ENCODE data around the gene CTSE. TPM values are rescaled to one million over a fixed set of nuclear protein-coding genes. Genes with fewer than 3 reads are reported as not detected.
"Not testable (repeated sequence)": the region's sequence is repeated elsewhere in the genome, so short reads cannot be mapped to it uniquely, and the experiment has no call there.

CTSE gene
- total RNA-seq, 2 donors from 2014 or later: 10.1 to 10.8 TPM

DNA sequence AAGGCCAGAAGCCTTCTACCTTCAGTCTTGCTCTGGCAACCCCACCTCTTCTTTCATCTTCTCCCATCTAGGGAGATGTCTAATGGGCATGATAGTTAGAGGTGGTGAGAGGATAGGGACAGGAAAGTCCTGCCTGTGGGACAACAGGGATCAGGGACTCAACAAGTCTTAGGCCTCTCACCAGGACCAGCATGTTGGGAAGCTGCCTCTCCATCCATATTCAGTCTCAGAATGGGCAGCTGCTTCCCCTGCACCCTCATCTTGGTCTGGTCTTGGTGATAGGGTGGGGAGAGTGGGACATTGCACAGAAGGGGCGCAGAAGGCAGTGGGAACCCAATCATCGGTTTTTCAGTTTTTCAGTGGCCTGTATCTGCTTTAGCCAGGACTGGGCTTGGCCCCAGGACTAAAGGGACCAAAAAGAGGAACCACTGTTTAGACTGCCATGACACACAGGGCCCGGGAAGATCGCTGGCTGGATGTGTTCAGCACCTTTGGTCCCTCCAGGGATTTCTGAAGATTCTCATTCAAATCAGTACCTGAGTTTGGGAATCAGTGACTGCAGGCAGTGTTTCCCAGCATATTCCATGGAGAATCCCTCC, 42.0 kb upstream of the CTSE start:
- Histone ChIP-seq H3K9ac (ENCODE audit: low read depth in 2 of 2, low read length in 2 of 2) (no peak overlapping the region), H3K27ac (no peak overlapping the region), H3K4me1 (no peaks in the 10 kb centered on the region), H3K36me3 (no peaks in the 10 kb centered on the region), H3K9me3 (no peaks in the 10 kb centered on the region), H3K27me3 (no peaks in the 10 kb centered on the region), H3K4me3 (no peak overlapping the region)
- no peak for DNase-seq
- intact Hi-C loops (cut with DNase I): no loop called here
- TF ChIP-seq, protein P1, sequence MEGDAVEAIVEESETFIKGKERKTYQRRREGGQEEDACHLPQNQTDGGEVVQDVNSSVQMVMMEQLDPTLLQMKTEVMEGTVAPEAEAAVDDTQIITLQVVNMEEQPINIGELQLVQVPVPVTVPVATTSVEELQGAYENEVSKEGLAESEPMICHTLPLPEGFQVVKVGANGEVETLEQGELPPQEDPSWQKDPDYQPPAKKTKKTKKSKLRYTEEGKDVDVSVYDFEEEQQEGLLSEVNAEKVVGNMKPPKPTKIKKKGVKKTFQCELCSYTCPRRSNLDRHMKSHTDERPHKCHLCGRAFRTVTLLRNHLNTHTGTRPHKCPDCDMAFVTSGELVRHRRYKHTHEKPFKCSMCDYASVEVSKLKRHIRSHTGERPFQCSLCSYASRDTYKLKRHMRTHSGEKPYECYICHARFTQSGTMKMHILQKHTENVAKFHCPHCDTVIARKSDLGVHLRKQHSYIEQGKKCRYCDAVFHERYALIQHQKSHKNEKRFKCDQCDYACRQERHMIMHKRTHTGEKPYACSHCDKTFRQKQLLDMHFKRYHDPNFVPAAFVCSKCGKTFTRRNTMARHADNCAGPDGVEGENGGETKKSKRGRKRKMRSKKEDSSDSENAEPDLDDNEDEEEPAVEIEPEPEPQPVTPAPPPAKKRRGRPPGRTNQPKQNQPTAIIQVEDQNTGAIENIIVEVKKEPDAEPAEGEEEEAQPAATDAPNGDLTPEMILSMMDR (IDR thresholded peaks at IDR 0.05): no peak

DNA sequence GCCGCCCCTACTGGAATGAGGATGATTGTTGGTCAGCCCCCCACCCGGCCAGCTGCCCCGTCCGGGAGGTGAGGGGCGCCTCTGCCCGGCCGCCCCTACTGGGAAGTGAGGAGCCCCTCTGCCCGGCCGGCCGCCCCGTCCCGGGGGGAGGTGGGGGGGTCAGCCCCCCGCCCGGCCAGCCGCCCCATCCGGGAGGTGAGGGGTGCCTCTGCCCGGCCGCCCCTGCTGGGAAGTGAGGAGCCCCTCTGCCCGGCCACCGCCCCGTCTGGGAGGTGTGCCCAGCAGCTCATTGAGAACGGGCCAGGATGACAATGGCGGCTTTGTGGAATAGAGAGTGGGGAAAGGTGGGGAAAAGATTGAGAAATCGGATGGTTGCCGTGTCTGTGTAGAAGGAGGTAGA, 40.8 kb upstream of the CTSE start:
- intact Hi-C loops (cut with DNase I); H3K4me3 ChIP-seq; DNase-seq; H3K9me3 ChIP-seq; H3K36me3 ChIP-seq; H3K27ac ChIP-seq; H3K4me1 ChIP-seq; H3K9ac ChIP-seq (ENCODE audit: low read depth in 2 of 2, low read length in 2 of 2); H3K27me3 ChIP-seq: not testable (repeated sequence)

DNA sequence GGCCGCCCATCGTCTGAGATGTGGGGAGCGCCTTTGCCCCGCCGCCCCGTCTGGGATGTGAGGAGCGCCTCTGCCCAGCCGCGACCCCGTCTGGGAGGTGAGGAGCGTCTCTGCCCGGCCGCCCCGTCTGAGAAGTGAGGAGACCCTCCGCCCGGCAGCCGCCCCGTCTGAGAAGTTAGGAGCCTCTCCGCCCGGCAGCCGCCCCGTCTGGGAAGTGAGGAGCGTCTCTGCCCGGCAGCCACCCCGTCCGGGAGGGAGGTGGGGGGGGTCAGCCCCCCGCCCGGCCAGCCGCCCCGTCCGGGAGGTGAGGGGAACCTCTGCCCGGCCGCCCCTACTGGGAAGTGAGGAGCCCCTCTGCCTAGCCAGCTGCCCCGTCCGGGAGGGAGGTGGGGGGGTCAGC, 40.3 kb upstream of the CTSE start:
- intact Hi-C loops (cut with DNase I); H3K9ac ChIP-seq (ENCODE audit: low read depth in 2 of 2, low read length in 2 of 2); H3K9me3 ChIP-seq; H3K27me3 ChIP-seq; DNase-seq; H3K4me3 ChIP-seq; H3K36me3 ChIP-seq; H3K27ac ChIP-seq; H3K4me1 ChIP-seq: not testable (repeated sequence)

DNA sequence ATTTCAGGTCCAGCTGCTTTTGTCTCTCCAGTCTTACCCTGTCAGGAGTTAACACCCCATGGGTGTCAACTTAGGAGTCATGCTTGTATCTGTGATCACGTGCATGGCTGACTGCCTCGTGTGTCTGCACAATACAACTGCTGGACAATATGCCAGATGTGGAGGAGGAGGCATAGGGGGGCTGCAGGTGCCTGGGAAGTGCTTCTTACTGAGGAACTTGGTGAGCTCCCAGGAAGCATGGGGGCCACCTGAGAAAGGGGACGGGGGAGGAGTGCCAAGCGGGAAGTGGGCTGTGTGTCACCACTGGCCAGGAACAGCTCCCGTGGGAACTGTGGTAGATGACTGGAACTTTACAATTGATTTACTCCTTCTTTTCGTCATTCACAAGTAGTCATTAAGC, 38.8 kb upstream of the CTSE start:
- H3K4me1 ChIP-seq: no peaks in the 10 kb centered on the region
- H3K9ac ChIP-seq (ENCODE audit: low read depth in 2 of 2, low read length in 2 of 2): no peak overlapping the region
- TF ChIP-seq, protein P1 (IDR thresholded peaks at IDR 0.05): no peak
- H3K27ac ChIP-seq: no peak overlapping the region
- no peaks in the 10 kb centered on the region for H3K9me3 ChIP-seq
- H3K27me3 ChIP-seq: no peaks in the 10 kb centered on the region
- DNase-seq: no peak
- no peaks in the 10 kb centered on the region for H3K36me3 ChIP-seq
- no peak overlapping the region for H3K4me3 ChIP-seq
- intact Hi-C loops (cut with DNase I): no loop called here

DNA sequence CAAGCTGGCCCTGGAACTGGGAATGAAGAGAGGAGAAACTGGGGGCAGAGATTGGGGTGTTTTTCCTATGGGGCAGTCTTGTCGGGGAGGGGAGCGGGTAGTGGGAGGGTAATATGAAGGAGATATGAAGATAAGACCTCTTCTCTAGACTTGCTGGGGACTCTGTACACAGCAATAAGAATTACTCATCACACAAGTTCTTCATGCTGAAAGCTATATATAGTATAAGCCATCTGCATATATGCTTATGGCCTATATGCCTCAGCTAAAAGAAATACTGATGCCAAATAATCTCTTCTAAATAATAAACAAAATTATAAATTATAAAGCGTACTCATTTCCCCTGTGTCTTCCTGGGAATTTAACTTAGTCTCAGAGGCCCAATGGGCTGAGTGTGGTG, 37.1 kb upstream of the CTSE start:
- intact Hi-C loops (cut with DNase I): no loop called here
- H3K4me1 ChIP-seq: no peaks in the 10 kb centered on the region

DNA sequence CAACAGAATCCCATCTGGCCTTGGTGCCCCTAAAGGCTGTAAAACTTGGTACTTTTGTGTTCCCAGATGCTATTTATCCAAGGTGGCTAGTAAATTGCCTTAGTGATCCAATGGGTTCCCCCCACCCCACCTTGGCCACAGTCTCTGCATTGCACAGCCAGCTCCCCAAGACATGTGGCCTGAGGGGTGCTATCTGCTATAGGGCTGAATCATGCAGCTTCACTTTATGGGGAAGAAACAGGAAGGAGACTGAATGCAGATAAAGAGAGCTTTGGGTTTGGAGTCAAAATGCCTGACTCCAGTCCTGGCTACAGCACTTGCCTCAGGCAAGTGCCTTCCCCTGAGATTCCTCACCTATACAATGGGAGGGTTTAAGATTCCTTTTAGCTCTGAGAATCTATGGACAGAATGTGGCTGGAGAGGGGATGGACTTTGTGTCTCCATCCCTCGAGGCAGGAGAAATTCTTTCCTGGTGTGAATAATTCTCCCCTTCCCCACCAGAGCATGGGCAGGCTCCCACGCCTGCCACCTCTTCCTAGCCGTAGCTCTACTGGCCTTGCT, 35.7 kb upstream of the CTSE start:
- intact Hi-C loops (cut with DNase I): no loop called here
- no peak overlapping the region for H3K9ac ChIP-seq (ENCODE audit: low read depth in 2 of 2, low read length in 2 of 2)
- TF ChIP-seq, protein P1 (IDR thresholded peaks at IDR 0.05): no peak
- no peak overlapping the region for H3K27ac ChIP-seq
- H3K9me3 ChIP-seq: no peaks in the 10 kb centered on the region
- H3K27me3 ChIP-seq: no peaks in the 10 kb centered on the region
- no peaks in the 10 kb centered on the region for H3K36me3 ChIP-seq
- no peak for DNase-seq
- no peak overlapping the region for H3K4me3 ChIP-seq
- H3K4me1 ChIP-seq: no peaks in the 10 kb centered on the region

More for the DNA sequence above, 37.1 kb upstream of the CTSE start:
- Histone ChIP-seq H3K4me3 (no peak overlapping the region), H3K27ac (no peak overlapping the region), H3K9me3 (no peaks in the 10 kb centered on the region), H3K9ac (ENCODE audit: low read depth in 2 of 2, low read length in 2 of 2) (no peak overlapping the region), H3K27me3 (no peaks in the 10 kb centered on the region), H3K36me3 (no peaks in the 10 kb centered on the region)
- no peak for DNase-seq
- TF ChIP-seq, protein P1 (IDR thresholded peaks at IDR 0.05): no peak

Data from colonic mucosa (tissue), 4 donors.